ENCODE measurements around the gene CLP1. TPM values are rescaled to one million over a fixed set of nuclear protein-coding genes. Genes with fewer than 3 reads are reported as not detected.

Gene CLP1
- 4.1 and 11.6 TPM in 2 replicates for total RNA-seq

GRCh38 chr11:57657194-57658022 lies at the start of gene CLP1:
CLP1 (plus strand) TSS chr11:57657762; CDS start chr11:57659477, 1,715 bp downstream.

GRCh38 chr11:57649826-57650738 lies 7.5 kb upstream of the CLP1 start, which contains the start of gene YPEL4:
YPEL4 (minus strand) TSS chr11:57649912; CDS start chr11:57647107, 2,805 bp downstream.

GRCh38 chr11:57667736-57668433 lies 10.3 kb downstream of the CLP1 start, which contains the start of gene ZDHHC5:
ZDHHC5 (plus strand) TSS chr11:57668114; CDS start chr11:57673091, 4,977 bp downstream.

Other genes with a start within 250 kb of the CLP1 start
- gene SLC43A3, start 230.6 kb upstream of the CLP1 start, total RNA-seq: 27.8 and 32.3 TPM in 2 replicates
- 2.1 and 10.6 TPM in 2 replicates for gene RTN4RL2, start 197.2 kb upstream of the CLP1 start, total RNA-seq
- gene SLC43A1, start 142.1 kb upstream of the CLP1 start, total RNA-seq: 16.6 and 29.5 TPM in 2 replicates
- gene TIMM10, start 127.0 kb upstream of the CLP1 start, total RNA-seq: 11.1 and 23.8 TPM in 2 replicates
- not detected in 2 replicates for gene SMTNL1, start 120.2 kb upstream of the CLP1 start, total RNA-seq
- 67.3 and 149 TPM in 2 replicates for gene UBE2L6, start 90.1 kb upstream of the CLP1 start, total RNA-seq
- 440 and 806 TPM in 2 replicates for gene SERPING1, start 60.1 kb upstream of the CLP1 start, total RNA-seq
- gene YPEL4, start 7.8 kb upstream of the CLP1 start, total RNA-seq: 1.0 and 1.1 TPM in 2 replicates
- gene ZDHHC5, start 10.4 kb downstream of the CLP1 start, total RNA-seq: 33.6 and 41.5 TPM in 2 replicates
- gene MED19, start 54.5 kb downstream of the CLP1 start, total RNA-seq: 18.6 and 26.7 TPM in 2 replicates
- gene TMX2, start 54.8 kb downstream of the CLP1 start, total RNA-seq: 52.9 and 56.2 TPM in 2 replicates
- 194 and 199 TPM in 2 replicates for gene SELENOH, start 83.7 kb downstream of the CLP1 start, total RNA-seq
- gene BTBD18, start 94.1 kb downstream of the CLP1 start, total RNA-seq: not detected in 2 replicates
- gene CTNND1, start 104.0 kb downstream of the CLP1 start, total RNA-seq: 44.4 and 72.5 TPM in 2 replicates

Measured in pericardium fibroblast (primary cell).